ENCODE measurements around the gene UNKL. TPM values are rescaled to one million over a fixed set of nuclear protein-coding genes. Genes with fewer than 3 reads are reported as not detected.
A peak's percentile ranks its signal among the peaks of the same experiment; 100 is the strongest.

Gene UNKL
- total RNA-seq, 2 donors from 2014 or later, result 22.1 to 42.8 TPM

- Histone ChIP-seq H3K9me3 (no peaks in the 10 kb centered on the region), H3K27me3 (replicated peaks; ENCODE audit: insufficient read depth) (no peaks in the 10 kb centered on the region), H3K4me3 (no peak overlapping the region), H3K27ac (no peak overlapping the region), H3K4me1 (ENCODE audit: control insufficient read depth in 1 of 2, low read depth in 2 of 2) (peaks cover 4 to 14% of the 10 kb centered on the region in 2 donors), H3K36me3 (peaks cover 31% of the 10 kb centered on the region)
- TF ChIP-seq CTCF (IDR thresholded peaks at IDR 0.05), result no peak
- DNase-seq (ENCODE audit: low spot score), result no peak
- ATAC-seq (ENCODE audit: insufficient number of reproducible peaks, low FRiP score, low read depth), result no peak
Observed at GRCh38 chr16:1383556-1383955, 30.9 kb downstream of the UNKL start.

- H3K27ac ChIP-seq, result no peak overlapping the region
- H3K4me3 ChIP-seq, result no peak overlapping the region
- H3K4me1 ChIP-seq (ENCODE audit: control insufficient read depth in 1 of 2, low read depth in 2 of 2), result peaks cover 8 to 22% of the 10 kb centered on the region in 2 donors
- H3K27me3 ChIP-seq (replicated peaks; ENCODE audit: insufficient read depth), result no peaks in the 10 kb centered on the region
- ATAC-seq (ENCODE audit: insufficient number of reproducible peaks, low FRiP score, low read depth) (no peak), DNase-seq (ENCODE audit: low spot score) (no peak)
- H3K9me3 ChIP-seq, result no peaks in the 10 kb centered on the region
- TF ChIP-seq CTCF (IDR thresholded peaks at IDR 0.05), result no peak
- H3K36me3 ChIP-seq, result peaks cover 24% of the 10 kb centered on the region
Observed at GRCh38 chr16:1381612-1382406, 32.7 kb downstream of the UNKL start.

GRCh38 chr16:1380195-1380594, 34.3 kb downstream of the UNKL start:
- peaks cover 8 to 22% of the 10 kb centered on the region in 2 donors for H3K4me1 ChIP-seq (ENCODE audit: control insufficient read depth in 1 of 2, low read depth in 2 of 2)
- no peaks in the 10 kb centered on the region for H3K9me3 ChIP-seq
- no peak for TF ChIP-seq CTCF (IDR thresholded peaks at IDR 0.05)
- H3K27ac ChIP-seq, result no peak overlapping the region
- peaks cover 30% of the 10 kb centered on the region for H3K36me3 ChIP-seq
- no peak overlapping the region for H3K4me3 ChIP-seq
- DNase-seq (ENCODE audit: low spot score) (no peak), ATAC-seq (ENCODE audit: insufficient number of reproducible peaks, low FRiP score, low read depth) (no peak)
- H3K27me3 ChIP-seq (replicated peaks; ENCODE audit: insufficient read depth), result no peaks in the 10 kb centered on the region

GRCh38 chr16:1379304-1380076, 35.0 kb downstream of the UNKL start:
- no peaks in the 10 kb centered on the region for H3K9me3 ChIP-seq
- peak overlapping the region; percentile 89 for H3K4me3 ChIP-seq
- TF ChIP-seq CTCF (IDR thresholded peaks at IDR 0.05), result no peak
- peaks cover 8 to 22% of the 10 kb centered on the region in 2 donors for H3K4me1 ChIP-seq (ENCODE audit: control insufficient read depth in 1 of 2, low read depth in 2 of 2)
- peaks cover 26% of the 10 kb centered on the region for H3K36me3 ChIP-seq
- peak overlapping the region; percentile 93 for H3K27ac ChIP-seq
- no peaks in the 10 kb centered on the region for H3K27me3 ChIP-seq (replicated peaks; ENCODE audit: insufficient read depth)
- ATAC-seq (ENCODE audit: insufficient number of reproducible peaks, low FRiP score, low read depth), result peak; percentile 15
- no peak for DNase-seq (ENCODE audit: low spot score)

- Histone ChIP-seq H3K27me3 (replicated peaks; ENCODE audit: insufficient read depth) (no peaks in the 10 kb centered on the region), H3K9me3 (no peaks in the 10 kb centered on the region), H3K4me1 (ENCODE audit: control insufficient read depth in 1 of 2, low read depth in 2 of 2) (peaks cover 8 to 22% of the 10 kb centered on the region in 2 donors), H3K4me3 (peak overlapping the region; percentile 89), H3K36me3 (peaks cover 24% of the 10 kb centered on the region), H3K27ac (peak overlapping the region; percentile 93)
- ATAC-seq (ENCODE audit: insufficient number of reproducible peaks, low FRiP score, low read depth), result peak; percentile 96
- peak; percentile 85 for DNase-seq (ENCODE audit: low spot score)
- TF ChIP-seq CTCF (IDR thresholded peaks at IDR 0.05), result no peak
Observed at GRCh38 chr16:1378804-1379303, 35.6 kb downstream of the UNKL start.

Measured in thoracic aorta (tissue), 2 donors.